HCT116 (cell line): ENCODE data around the gene ALDH3A1. TPM values are rescaled to one million over a fixed set of nuclear protein-coding genes. Genes with fewer than 3 reads are reported as not detected.
A peak's percentile ranks its signal among the peaks of the same experiment; 100 is the strongest.

Experiments
- ATAC-seq: fragments of 200-7000 bp; cut with Tn5 transposase; 2 replicates; pipeline ENCODE4 v1.9.1; 2020; ENCODE audit warnings: mild to moderate bottlenecking, moderate library complexity
- BruUV-seq: library from RNA; stranded (reverse); fragments of 400-500 nt; replicated peaks from 2 replicates; lab custom pipeline; 2021; lab: Mats Ljungman, UMichigan
- CTCF ChIA-PET: fragments of 300-600 bp; sonication (Branson Sonifier 250); formaldehyde crosslinking; loops from one replicate; lab custom pipeline; 2021; ENCODE audit warnings: antibody characterized with exemption; lab: Charles Lee
- POLR2A ChIA-PET: fragments of 300-600, 350-600 bp; sonication (Branson Sonifier 250); formaldehyde crosslinking; loops from one replicate; lab custom pipeline; 2021; ENCODE audit warnings: antibody characterized with exemption; lab: Charles Lee
- RAD21 ChIA-PET, 2 experiments: fragments of 300-600 bp; sonication (Branson Sonifier 250); formaldehyde crosslinking; loops; one replicate each; lab custom pipeline; 2023; ENCODE audit warnings: low total read pairs in 2 of 2; ENCODE audit not compliant: uncharacterized antibody in 2 of 2, unreplicated experiment in 2 of 2, low non-redundant PET in 1 of 2; lab: Charles Lee
- DNase-seq: peaks from one replicate; pipeline ENCODE4 v3.0.0-alpha.2; 2010; ENCODE audit warnings: low read depth, low spot score
- H2AFZ ChIP-seq: fragments of 200-600 bp; shearing (Covaris generic), sonication (generic); 2 replicates; pipeline ENCODE4 v1.6.1; 2017; ENCODE audit warnings: low read depth, mixed run types, mixed read lengths, antibody characterized with exemption, low read length; ENCODE audit not compliant: poor library complexity, severe bottlenecking
- H3K27ac ChIP-seq: 2 replicates; pipeline ENCODE4 v1.5.1; 2012; ENCODE audit warnings: low read depth, low read length
- H3K27me3 ChIP-seq: fragments of 200-600 bp; sonication (generic); 2 replicates; pipeline ENCODE4 v1.6.1; 2016; ENCODE audit warnings: mixed run types, low read length, mixed read lengths; ENCODE audit not compliant: insufficient read depth
- H3K36me3 ChIP-seq, 2 experiments: fragments of 200-500 bp in 1 of 2; fragments of 200-600 bp in 1 of 2; sonication (Bioruptor generic) in 1 of 2; sonication (generic) in 1 of 2; 2 replicates each; pipeline versions ENCODE4 v1.5.1 to v1.6.1; 2014 to 2016; ENCODE audit warnings: low read length in 2 of 2, inconsistent platforms in 1 of 2, mixed read lengths in 1 of 2, mixed run types in 1 of 2; ENCODE audit not compliant: insufficient read depth in 2 of 2, control insufficient read depth in 1 of 2
- H3K4me1 ChIP-seq, 2 experiments: fragments of 200-600 bp in 1 of 2; sonication (generic) in 1 of 2; 2 replicates each; pipeline versions ENCODE4 v1.5.1 to v1.6.1; 2012 to 2017; ENCODE audit warnings: low read length in 2 of 2, inconsistent platforms in 1 of 2, mild to moderate bottlenecking in 1 of 2, mixed read lengths in 1 of 2, mixed run types in 1 of 2, moderate library complexity in 1 of 2; ENCODE audit not compliant: insufficient read depth in 2 of 2, control insufficient read depth in 1 of 2
- H3K4me2 ChIP-seq: fragments of 200-600 bp; sonication (generic); 2 replicates; pipeline ENCODE4 v1.6.1; 2017; ENCODE audit warnings: mixed run types, low read length, mixed read lengths
- H3K4me3 ChIP-seq, 2 experiments: fragments of 200-600 bp in 1 of 2; sonication (generic) in 1 of 2; replicated peaks in 1 of 2; 2 replicates each; pipeline ENCODE4 v1.5.1; 2011 to 2016; ENCODE audit warnings: low read length in 2 of 2, control low read depth in 1 of 2, low read depth in 1 of 2, mild to moderate bottlenecking in 1 of 2, mixed read lengths in 1 of 2, mixed run types in 1 of 2
- H3K79me2 ChIP-seq: fragments of 200-600 bp; sonication (generic); 2 replicates; pipeline ENCODE4 v1.6.1; 2017; ENCODE audit warnings: mild to moderate bottlenecking, mixed run types, low read length, moderate library complexity, mixed read lengths; ENCODE audit not compliant: insufficient read depth
- H3K9ac ChIP-seq: fragments of 200-600 bp; sonication (generic); 2 replicates; pipeline ENCODE4 v1.6.1; 2016; ENCODE audit warnings: low read length, mixed read lengths
- H3K9me2 ChIP-seq: fragments of 200-600 bp; sonication (generic), shearing (Covaris generic); 2 replicates; pipeline ENCODE4 v1.6.1; 2017; ENCODE audit warnings: mixed run types, mild to moderate bottlenecking, moderate library complexity; ENCODE audit not compliant: insufficient read depth
- H3K9me3 ChIP-seq, 2 experiments: fragments of 200-500 bp in 1 of 2; fragments of 200-600 bp in 1 of 2; sonication (Bioruptor generic) in 1 of 2; sonication (generic) in 1 of 2; 2 replicates each; pipeline ENCODE4 v1.6.1; 2014 to 2017; ENCODE audit warnings: low read length in 2 of 2, mixed read lengths in 2 of 2, inconsistent platforms in 1 of 2, low read depth in 1 of 2, mild to moderate bottlenecking in 1 of 2, mixed run types in 1 of 2, moderate library complexity in 1 of 2; ENCODE audit not compliant: control insufficient read depth in 1 of 2, insufficient read depth in 1 of 2
- H4K20me1 ChIP-seq: fragments of 200-600 bp; sonication (generic), shearing (Covaris generic); 2 replicates; pipeline ENCODE4 v1.6.1; 2017; ENCODE audit warnings: mixed run types, mild to moderate bottlenecking, moderate library complexity; ENCODE audit not compliant: insufficient read depth
- EGR1 ChIP-seq: IDR thresholded peaks from 2 replicates; pipeline ENCODE4 v1.6.1; 2012; ENCODE audit warnings: low read depth
- JUND ChIP-seq: IDR thresholded peaks from 2 replicates; pipeline ENCODE4 v1.6.1; 2012
- POLR2AphosphoS5 ChIP-seq: IDR thresholded peaks from 2 replicates; pipeline ENCODE4 v1.6.1; 2011; ENCODE audit warnings: mild to moderate bottlenecking, low read depth, low read length, moderate library complexity
- RAD21 ChIP-seq: IDR thresholded peaks from 2 replicates; pipeline ENCODE4 v1.6.1; 2012; ENCODE audit warnings: low read depth, mild to moderate bottlenecking
- SIN3A ChIP-seq: IDR thresholded peaks from 2 replicates; pipeline ENCODE4 v1.6.1; 2012; ENCODE audit warnings: low read depth
- intact Hi-C: fragments of 100-400 bp; cut with micrococcal nuclease; formaldehyde crosslinking; loops from 2 replicates; pipeline ENCODE4 v1.10.0; 2022
- total RNA-seq: library from RNA; stranded (reverse); gene quantifications from one replicate; pipeline ENCODE4 v1.2.1, GENCODE V29; 2021; ENCODE audit not compliant: unreplicated experiment
- TF ChIP-seq, protein P1 (sequence below), 3 experiments: fragments of 200-600 bp in 1 of 3; sonication (generic) in 1 of 3; IDR thresholded peaks in 2 of 3; conservative IDR thresholded peaks in 1 of 3; 2 replicates each; pipeline ENCODE4 v1.5.1; 2012 to 2017; ENCODE audit warnings: low read depth in 2 of 3, low read length in 2 of 3, antibody characterized with exemption in 1 of 3, borderline replicate concordance in 1 of 3, control low read depth in 1 of 3, mild to moderate bottlenecking in 1 of 3, mixed read lengths in 1 of 3, mixed run types in 1 of 3, moderate library complexity in 1 of 3; ENCODE audit not compliant: insufficient read depth in 1 of 3

Gene ALDH3A1
- total RNA-seq, 1 experiment from 2014 or later: 0.86 TPM

DNA sequence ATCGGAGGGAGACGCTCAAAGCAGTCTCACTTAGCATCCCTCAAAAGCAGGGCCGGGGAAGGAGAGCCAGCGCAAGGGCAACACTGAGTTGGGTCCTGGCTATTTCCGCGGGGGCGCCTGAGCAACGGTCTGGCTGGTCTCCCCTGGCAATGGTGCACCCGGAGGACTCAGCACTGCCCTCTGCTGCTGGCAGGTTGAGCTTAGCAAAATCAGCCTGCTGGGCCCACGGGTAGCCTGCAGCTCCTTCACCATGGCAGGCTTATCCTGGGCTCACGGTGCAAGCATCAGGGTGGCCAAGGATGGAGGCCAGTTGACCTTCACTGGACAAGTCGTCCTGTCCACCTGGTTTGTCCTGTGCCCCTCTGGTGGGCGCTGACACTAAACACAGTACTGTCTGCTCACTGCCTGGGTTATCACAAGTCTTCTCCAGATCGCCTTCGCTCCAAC is 14.4 kb upstream of the ALDH3A1 start:
- H3K9ac ChIP-seq: no peak overlapping the region
- H3K4me2 ChIP-seq: peak overlapping the region; percentile 37
- POLR2A ChIA-PET: interaction anchor here (0.6 to 1.6 kb wide), 4 partner anchors 10 to 115 kb away, joined by 3 to 16 read pairs (median 4); partner anchors contain the start of gene ALDH3A2
- H3K9me3 ChIP-seq: no peaks in the 10 kb centered on the region
- H3K79me2 ChIP-seq: no peaks in the 10 kb centered on the region
- no peaks in the 10 kb centered on the region for H3K9me2 ChIP-seq
- no peaks in the 10 kb centered on the region for H4K20me1 ChIP-seq
- TF ChIP-seq RAD21 (peak; percentile 67), EGR1 (no peak), JUND (no peak), POLR2AphosphoS5 (no peak)
- TF ChIP-seq, protein P1, sequence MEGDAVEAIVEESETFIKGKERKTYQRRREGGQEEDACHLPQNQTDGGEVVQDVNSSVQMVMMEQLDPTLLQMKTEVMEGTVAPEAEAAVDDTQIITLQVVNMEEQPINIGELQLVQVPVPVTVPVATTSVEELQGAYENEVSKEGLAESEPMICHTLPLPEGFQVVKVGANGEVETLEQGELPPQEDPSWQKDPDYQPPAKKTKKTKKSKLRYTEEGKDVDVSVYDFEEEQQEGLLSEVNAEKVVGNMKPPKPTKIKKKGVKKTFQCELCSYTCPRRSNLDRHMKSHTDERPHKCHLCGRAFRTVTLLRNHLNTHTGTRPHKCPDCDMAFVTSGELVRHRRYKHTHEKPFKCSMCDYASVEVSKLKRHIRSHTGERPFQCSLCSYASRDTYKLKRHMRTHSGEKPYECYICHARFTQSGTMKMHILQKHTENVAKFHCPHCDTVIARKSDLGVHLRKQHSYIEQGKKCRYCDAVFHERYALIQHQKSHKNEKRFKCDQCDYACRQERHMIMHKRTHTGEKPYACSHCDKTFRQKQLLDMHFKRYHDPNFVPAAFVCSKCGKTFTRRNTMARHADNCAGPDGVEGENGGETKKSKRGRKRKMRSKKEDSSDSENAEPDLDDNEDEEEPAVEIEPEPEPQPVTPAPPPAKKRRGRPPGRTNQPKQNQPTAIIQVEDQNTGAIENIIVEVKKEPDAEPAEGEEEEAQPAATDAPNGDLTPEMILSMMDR (IDR thresholded peaks at IDR 0.05 in 2 of 3, conservative IDR thresholded peaks at IDR 0.05 in 1 of 3; ENCODE audit: borderline replicate concordance in 1 of 3, insufficient read depth in 1 of 3, low read depth in 2 of 3, low read length in 2 of 3): peak; percentile 66 to 78 (median 73); a peak in 5 of 6 replicates
- TF ChIP-seq, all 23 proteins: peak for 2
- H2AFZ ChIP-seq: no peak overlapping the region
- no peaks in the 10 kb centered on the region for H3K27me3 ChIP-seq
- DNase-seq (no peak), ATAC-seq (peak; percentile 80)
- H3K4me3 ChIP-seq: no peak overlapping the region
- RAD21 ChIA-PET: interaction anchor here (1.0 to 1.9 kb wide), 5 partner anchors 9 to 400 kb away, joined by 3 to 9 read pairs (median 5); partner anchors contain the start of gene B9D1 (in 1 of the 2)
- H3K27ac ChIP-seq: no peak overlapping the region
- no peaks in the 10 kb centered on the region for H3K36me3 ChIP-seq
- CTCF ChIA-PET: interaction anchor here (0.8 to 4.4 kb wide), 24 partner anchors 9 to 801 kb away, joined by 3 to 40 read pairs (median 4); partner anchors contain the start of genes ALDH3A2, B9D1 and MAPK7
- BruUV-seq: no TSS peak
- intact Hi-C loops: no loop called here
- peaks cover 0 to 10% of the 10 kb centered on the region in 2 experiments; a peak in 1 of 4 replicates for H3K4me1 ChIP-seq

DNA sequence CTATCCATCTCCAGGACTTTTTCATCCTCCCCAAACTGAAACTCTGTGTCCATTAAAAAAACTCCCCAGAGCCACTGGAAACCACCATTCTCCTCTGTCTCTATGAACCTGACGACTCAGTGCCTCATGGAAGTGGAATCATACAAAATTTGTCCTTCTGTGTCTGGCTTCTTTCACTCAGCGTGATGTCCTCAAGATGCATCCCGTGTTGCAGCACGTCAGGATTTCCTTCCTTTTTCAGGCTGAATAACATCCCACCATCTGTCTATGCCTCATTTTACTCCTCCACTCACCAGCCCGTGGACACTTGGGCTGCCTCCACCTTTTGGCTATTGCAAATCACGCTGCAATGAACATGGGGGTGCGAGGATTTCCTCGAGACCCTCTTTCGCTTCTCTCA is 12.6 kb upstream of the ALDH3A1 start:
- H3K36me3 ChIP-seq: no peaks in the 10 kb centered on the region
- no peak overlapping the region for H3K4me2 ChIP-seq
- ChIA-PET CTCF (interaction anchor here (0.7 to 1.3 kb wide), 3 partner anchors 16 to 398 kb away, joined by 3 read pairs; partner anchors contain the start of gene B9D1), RAD21 (no interaction called here), POLR2A (no interaction called here)
- H3K79me2 ChIP-seq: no peaks in the 10 kb centered on the region
- H3K4me1 ChIP-seq: peaks cover 0 to 7% of the 10 kb centered on the region in 2 experiments; a peak in 1 of 4 replicates
- H3K27me3 ChIP-seq: no peaks in the 10 kb centered on the region
- H3K27ac ChIP-seq: no peak overlapping the region
- H3K9me2 ChIP-seq: no peaks in the 10 kb centered on the region
- H4K20me1 ChIP-seq: no peaks in the 10 kb centered on the region
- no peak overlapping the region for H3K4me3 ChIP-seq
- H3K9me3 ChIP-seq: no peaks in the 10 kb centered on the region
- H2AFZ ChIP-seq: no peak overlapping the region
- TF ChIP-seq POLR2AphosphoS5: no peak
- TF ChIP-seq SIN3A: no peak
- H3K9ac ChIP-seq: no peak overlapping the region
- ATAC-seq (no peak), DNase-seq (no peak)
- intact Hi-C loops: no loop called here
- BruUV-seq: no TSS peak
